ENCODE measurements around the gene PCSK9.

The PCSK9 gene

DNA sequence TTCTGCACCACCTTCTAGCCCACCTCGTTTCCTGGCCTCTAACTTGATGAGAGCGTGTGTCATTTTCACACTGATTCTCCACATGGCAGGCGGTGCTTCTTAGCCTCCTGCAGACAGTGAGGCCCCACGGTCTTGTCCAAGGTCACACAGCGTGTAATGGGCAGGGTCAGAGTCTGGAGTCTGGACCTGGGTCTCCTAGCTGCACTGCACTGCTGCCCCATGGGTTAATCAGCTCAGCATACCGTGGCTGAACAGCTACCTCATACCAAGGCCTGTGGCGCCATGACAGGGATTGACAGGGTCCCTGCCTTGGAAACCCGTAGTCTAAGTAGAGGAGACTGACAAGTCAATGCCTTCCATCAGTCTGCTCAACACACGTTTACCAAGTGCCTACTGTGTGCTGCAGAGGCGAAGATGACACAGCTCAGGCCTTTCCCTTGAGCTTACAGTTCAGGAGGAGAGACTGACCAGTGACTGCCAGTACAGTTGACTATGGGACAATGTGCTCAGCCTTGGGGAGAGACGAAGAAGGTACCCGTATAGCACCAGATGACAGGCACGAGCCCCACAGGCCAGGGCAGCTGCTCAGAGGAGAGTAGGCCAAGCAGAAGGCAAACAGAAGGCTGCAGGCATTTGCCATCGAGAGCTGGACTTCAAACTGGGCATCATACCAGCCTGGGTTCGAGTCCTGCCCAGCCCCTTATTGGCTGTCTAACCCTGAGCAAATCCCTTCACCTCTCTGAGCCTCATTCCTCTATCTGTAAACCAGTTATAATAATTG, 5.5 kb downstream of the PCSK9 start:
- DNase-seq (ENCODE audit: low read depth), result no peak

DNA sequence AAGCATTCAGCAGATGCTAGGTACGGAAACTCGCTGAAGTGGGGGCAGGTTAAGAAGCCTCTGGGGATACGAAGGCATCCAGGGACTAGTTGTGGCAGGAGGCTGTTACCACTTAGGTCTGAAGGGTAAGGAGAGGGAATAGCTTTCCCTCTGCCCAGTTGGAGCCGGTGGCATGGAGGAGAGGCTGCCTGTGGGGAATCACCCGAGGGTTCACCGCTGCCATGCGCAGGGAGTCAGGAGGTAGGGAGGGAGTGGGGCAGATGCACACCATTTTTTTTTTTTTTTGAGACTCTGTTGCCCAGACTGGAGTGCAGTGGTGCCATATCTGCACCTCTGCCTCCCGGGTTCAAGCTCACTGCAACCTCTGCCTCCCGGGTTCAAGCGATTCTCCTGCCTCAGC, 6.1 kb downstream of the PCSK9 start:
- no peak for DNase-seq (ENCODE audit: low read depth)

DNA sequence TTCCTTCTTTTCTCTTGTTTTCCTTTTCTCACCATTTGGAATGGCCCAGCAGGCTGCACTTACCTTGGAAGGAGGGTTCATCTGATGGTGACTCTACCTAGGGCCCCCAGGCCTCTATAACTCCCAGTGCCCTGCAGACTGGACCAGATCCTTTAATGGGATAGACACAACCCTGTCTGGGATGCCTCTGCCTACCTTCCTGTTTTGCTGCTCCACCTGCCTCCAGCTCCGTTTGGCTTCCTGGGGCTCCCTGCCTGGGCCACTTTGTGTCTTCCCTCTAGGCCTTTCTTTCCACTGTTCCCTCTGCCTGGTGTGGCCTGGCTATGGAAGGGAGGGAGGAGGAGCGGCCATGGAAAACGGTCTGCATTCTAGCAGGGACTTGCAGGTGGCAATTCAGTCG, 7.5 kb downstream of the PCSK9 start:
- no peak for DNase-seq (ENCODE audit: low read depth)

DNA sequence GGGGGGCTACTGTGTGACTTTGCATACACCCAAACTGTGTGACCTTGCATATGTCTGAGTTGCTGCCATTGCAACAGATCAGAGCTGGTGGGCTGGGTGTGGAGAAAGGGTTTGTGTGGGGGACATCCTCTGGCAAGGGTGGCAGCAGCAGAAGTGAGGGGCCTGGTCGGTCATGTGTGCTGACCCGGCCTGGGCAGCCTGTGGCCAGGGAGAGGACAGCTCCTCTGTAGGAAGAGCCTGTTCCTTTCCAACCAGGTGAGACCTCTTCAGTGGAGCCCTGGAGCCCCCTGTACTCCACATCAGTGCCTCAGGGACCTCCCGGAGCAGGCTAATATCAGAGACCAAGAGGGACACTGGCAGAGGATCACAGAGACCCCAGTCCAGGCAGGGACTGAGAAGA, 8.3 kb downstream of the PCSK9 start:
- no peak for DNase-seq (ENCODE audit: low read depth)

DNA sequence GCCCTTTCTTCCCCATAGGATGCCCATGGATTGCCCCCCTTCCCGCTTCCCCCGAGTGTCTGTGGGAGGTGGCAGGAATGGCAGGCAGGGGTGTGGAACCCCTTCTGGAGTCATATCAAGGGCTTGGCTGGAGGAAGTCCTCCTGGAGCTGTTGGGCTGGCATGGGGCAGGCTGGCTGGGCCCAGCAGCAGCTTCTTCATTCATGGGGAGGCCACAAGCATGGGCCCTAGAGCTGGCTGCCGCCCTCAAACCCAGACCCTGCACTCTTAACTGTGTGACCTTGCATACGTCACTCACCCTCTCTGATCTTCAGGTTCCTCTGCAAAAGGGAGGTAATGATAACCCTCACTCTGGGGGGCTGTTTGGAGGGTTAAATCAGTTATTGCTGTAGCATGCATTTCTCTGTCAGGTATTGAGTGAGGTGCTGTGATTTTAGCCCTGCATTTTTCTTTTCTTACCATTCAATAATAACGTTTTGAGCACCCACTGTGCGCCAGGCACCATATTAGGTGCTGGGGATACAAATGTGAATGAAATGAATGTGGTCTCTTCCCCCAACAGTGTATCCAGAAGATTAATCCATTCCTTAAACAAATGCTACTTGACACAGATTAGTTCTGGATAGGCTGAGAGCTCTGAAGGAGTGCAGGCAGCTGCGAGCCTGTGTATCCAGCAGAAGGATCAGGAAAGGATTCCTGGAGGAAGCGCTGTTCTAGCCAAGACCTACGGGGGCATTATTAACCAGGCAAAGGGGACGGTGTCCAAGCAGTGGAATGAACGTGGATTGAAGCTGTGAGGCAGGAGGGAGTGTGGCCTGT, 9.3 kb downstream of the PCSK9 start:
- DNase-seq (ENCODE audit: low read depth), result no peak

DNA sequence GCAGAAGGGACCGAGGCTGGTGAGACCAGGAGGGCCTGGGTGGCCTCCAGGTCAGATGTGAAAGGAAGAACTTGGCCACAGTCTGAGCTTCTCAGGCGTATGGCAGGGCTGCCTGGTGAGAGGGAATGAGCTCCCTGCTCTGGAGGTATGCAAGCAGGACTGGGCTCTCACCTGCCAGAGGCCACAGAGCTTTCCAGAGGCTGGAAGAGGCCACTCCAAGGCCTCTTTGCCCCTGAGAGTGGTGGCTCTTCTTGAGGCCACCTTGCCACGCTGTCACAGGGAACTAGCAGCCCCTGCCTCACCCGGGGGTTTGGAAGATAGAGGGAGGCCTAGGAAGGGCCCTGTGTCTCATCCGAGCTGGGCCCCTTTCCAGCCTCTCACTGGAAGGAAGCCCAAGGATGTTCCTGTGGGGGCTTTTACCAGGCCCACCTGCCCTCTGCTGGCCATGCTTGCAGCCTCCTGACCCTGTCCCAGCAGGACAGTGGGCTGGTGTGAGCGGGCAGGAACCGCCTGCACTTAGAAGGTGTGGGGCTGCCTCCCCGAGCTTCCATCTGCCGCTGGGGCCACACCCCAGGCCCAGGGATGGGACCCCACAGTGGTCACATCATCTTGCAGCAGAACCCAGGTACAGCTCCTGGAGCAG, 10.0 kb downstream of the PCSK9 start:
- DNase-seq (ENCODE audit: low read depth), result no peak

DNA sequence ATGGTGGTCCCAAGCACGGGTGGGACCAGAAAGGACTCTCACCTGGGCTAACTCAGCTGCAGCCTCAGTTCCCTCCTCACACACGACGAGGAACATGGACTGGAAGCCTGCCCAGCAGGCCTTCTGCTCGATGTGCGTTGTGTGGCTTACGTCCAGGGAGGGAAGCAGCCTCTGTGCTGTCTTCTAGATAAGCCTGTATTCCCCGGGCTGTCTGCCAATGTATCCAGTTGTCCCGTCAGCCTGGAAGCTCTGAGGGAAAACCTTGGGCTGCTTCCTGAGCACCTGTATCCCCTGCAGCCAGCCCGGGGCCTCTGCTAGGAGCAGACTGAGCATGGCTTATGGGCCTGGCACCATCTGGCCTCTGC, 10.5 kb downstream of the PCSK9 start:
- no peak for DNase-seq (ENCODE audit: low read depth)

DNA sequence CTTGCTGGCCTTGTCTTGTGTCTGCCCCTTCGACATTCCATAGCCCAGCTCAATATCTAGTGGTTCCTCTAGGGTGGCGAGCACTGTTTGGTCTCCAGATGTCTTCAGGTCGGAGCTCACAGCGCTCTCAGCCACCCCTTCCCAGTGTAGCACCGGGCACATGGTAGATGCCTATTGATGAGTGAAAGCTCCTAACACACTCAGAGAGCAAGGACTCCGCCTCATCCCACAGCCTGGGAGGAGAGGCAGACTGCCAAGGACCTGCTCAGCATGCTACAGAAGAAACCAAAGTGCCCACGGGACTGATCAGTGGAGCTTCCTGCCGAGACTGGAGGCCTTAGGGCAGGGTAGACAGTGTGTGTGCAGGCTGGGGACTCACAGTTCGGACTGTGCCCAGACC, 10.9 kb downstream of the PCSK9 start:
- DNase-seq (ENCODE audit: low read depth), result no peak

DNA sequence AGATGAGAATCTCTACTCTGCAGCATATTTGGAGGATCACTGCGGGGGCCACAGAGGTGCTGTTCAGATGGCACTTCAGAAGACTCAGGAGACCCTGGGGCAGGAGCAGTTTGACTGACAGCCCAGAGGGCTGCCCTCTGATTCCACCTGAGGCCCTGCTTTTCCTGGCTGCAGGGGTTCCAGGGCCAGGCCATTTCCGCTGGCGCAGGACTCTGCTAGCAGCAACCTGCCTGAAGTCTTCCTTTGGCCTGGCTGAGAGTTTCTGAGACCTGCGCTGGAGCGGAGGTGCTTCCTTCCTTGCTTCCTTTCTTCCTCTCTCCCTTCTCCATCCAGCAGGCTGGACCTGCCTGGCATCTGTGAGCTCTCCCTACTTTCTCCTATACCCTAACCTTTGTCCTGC, 11.8 kb downstream of the PCSK9 start:
- DNase-seq (ENCODE audit: low read depth), result no peak

DNA sequence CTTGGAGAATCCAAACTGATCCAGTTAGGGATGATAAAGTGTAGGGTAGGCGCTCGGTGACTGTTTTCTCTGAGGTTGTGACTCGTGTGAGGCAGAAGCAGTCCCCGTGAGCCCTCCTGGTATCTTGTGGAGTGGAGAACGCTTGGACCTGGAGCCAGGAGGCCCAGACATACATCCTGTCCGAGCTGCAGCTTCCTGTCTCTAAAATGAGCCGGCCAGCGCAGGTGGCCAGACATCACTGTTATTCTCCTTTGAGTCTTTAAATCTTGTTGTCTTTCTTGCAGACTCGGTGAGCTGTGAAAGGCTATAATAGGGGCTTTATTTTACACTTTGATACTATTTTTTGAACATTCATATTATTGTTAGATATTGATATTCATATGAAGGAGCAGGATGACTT, 12.3 kb downstream of the PCSK9 start:
- DNase-seq (ENCODE audit: low read depth), result no peak

DNA sequence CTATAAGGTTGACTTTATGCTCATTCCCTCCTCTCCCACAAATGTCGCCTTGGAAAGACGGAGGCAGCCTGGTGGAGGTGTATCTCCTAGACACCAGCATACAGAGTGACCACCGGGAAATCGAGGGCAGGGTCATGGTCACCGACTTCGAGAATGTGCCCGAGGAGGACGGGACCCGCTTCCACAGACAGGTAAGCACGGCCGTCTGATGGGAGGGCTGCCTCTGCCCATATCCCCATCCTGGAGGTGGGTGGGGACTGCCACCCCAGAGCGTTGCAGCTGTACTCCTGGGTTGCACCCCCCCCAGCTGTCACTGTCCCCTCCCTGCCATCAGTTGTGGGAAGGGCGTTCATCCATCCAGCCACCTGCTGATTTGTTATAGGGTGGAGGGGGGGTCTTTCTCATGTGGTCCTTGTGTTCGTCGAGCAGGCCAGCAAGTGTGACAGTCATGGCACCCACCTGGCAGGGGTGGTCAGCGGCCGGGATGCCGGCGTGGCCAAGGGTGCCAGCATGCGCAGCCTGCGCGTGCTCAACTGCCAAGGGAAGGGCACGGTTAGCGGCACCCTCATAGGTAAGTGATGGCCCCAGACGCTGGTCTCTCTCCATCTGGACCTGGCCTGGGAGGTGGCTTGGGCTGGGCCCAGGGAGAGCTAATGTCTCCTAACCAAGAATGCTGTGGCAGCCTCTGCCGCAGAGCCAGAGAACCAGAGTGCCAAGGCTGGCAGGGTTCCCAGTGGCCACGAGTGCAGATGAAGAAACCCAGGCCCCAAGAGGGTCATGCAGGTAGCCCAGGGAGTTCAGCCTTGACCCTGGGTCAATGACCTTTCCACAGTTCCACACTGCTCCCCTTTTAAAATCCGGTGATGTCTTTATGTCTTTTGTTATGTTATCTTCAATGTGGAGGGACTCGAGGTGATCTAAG, 13.1 kb downstream of the PCSK9 start:
- no peak for DNase-seq (ENCODE audit: low read depth)

DNA sequence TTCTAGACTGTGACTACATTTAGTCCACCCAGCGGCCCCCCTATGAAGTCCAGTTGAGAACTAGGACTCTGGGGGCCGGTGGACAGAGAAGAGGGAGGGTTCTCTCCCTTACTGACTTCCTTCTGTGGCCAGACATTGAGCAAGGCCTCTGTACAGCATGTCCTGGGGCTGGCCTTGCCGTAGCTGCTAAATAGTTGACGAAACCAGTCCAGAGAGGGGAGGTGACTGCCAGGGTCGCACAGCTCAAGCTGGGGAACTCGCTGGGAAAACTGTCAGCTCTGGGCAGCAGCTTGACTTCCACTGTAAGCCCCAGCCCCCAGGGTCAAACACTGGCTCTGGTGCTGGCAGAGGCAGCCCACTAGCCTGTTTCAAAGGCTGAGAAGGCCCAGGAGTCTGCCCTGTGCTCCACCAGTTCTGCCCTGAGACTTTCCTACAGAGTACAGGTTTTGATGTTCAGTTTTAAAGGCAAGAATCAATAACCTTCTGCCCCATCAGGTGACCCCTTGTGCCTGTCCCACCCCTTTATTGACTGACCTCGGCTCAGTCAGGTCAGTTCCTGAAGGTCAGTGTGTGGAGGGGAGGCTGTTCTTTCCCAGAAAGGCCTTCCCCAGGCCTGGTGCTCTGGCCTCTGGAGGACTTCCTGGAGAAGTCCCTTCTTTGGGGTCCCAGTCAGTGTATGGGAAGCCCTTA, 14.1 kb downstream of the PCSK9 start:
- DNase-seq (ENCODE audit: low read depth), result no peak

DNA sequence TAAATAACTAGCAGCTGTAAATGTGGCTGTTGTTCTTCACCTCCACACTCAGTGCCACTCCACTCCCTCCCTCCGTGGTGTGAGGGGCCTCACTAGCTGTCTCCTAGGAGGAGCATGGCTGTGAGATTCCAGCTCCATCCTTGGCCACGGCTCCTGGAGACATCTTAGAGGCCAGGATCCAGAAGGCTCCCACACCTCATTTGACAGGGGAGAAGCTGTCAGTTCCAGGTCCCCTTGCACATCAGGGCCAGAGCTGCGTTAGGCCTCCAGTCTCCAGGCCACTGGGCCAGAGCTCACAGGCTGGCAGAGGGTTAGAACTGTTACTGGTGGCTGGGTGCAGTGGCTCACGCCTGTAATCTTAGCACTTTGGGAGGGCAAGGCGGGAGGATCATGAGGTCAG, 15.0 kb downstream of the PCSK9 start:
- DNase-seq (ENCODE audit: low read depth), result no peak

DNA sequence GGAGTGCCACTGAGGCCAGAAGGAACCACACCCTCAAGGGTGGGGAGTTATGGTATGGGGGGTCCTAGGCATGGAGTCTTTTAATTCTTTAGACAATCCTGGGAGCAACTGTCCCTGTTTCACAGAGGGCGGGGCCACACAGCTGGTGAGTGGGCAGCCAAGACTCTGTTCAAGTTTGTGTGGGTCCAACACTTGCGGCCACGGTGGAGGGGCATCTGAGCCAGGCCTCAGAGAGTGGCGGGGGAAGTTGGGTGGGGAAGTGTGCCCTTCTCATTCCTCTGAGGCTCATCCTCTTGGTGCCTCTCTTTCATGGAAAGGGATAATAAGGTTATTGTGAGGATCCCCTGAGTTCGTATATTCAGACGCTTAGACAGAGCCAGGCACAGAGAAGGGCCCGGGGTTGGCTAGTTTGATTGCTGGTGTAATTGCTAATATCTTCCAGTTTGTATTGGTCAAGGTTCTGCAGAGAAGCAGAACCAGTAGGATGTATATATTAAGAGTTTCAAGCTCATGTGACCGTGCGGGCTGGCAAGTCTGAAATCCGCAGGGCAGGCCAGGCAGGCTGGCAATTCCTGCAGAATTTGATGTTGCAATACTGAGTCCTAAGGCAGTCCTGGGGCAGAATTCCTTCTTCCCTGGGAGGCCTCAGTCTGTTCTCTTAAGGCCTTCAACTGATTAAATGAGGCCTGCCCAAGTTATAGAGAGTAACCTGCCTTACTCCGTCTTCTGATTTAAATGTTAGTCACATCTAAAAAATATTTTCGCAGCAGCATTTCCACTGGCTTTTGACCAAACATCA, 15.9 kb downstream of the PCSK9 start:
- DNase-seq (ENCODE audit: low read depth), result no peak

DNA sequence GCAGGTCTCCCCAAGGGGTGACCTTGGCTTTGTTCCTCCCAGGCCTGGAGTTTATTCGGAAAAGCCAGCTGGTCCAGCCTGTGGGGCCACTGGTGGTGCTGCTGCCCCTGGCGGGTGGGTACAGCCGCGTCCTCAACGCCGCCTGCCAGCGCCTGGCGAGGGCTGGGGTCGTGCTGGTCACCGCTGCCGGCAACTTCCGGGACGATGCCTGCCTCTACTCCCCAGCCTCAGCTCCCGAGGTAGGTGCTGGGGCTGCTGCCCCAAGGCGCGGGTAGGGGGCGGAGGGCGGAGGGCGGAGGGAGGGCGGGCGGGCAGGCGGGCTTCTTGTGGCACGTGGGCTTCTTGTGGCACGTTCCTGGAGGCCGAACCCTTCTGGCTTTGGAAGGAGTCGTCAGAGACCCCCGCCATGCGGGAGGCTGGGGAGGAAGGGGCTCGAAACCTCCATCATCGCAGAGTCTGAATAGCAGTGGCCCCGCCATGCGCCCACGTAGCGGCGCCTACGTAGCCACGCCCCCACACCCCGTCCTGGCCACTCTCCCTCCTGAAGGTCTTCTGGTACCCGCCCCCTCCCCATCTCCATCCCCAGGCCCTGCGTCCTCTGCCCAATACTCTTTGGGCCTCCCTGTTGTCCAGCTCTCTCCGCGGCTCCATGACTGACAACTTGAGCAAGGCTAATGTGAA, 16.7 kb downstream of the PCSK9 start:
- DNase-seq (ENCODE audit: low read depth), result no peak

DNA sequence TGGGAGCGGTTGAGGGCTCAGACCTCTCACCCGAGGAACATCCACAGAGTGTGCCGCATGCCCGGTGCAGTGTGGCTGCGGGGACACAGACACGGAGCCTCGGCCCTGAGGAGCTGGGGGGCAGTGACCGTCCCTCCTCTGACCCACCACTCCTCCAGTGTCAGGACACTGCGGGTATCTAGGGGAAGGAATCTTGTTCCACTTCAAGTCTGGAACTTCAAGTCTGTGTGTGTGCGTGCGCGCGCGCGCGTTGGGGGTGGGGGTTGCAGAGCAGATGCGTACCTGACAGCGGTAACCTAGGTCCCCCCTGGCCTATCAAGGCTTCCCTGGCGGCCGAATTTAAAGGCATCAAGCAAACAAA, 17.3 kb downstream of the PCSK9 start:
- no peak for DNase-seq (ENCODE audit: low read depth)

DNA sequence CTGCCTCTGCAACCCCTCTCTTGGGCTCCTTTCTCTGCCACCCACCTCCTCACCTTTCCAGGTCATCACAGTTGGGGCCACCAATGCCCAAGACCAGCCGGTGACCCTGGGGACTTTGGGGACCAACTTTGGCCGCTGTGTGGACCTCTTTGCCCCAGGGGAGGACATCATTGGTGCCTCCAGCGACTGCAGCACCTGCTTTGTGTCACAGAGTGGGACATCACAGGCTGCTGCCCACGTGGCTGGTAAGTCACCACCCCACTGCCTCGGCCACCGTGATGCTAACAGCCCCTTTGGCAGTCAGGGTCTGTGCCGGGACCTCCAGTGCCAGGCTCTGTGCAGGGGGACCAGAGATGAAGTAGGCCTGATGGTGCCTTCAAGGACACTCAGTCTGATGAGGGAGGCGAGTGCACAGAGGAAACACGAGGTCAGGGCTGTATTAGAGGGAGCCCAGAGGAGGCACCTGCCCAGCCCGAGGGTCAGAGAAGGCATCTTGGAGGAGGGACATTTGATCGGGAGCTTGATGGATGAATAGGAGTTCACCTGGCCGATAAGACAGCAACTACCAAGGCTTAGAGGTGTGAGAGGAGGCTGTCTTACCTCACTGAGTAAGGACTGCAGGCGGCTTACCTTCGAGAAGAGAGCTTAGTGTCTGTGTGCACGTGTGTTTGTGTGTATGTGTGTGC, 18.1 kb downstream of the PCSK9 start:
- DNase-seq (ENCODE audit: low read depth), result no peak

DNA sequence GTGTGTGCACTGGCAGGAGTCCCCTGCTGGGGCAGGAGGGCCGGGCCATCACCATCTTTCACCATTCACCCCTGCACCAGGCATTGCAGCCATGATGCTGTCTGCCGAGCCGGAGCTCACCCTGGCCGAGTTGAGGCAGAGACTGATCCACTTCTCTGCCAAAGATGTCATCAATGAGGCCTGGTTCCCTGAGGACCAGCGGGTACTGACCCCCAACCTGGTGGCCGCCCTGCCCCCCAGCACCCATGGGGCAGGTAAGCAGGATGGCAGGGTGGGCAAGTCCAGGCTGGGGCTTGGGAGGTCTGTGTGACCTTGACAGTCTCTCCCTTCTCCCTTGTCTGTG, 18.6 kb downstream of the PCSK9 start:
- no peak for DNase-seq (ENCODE audit: low read depth)

DNA sequence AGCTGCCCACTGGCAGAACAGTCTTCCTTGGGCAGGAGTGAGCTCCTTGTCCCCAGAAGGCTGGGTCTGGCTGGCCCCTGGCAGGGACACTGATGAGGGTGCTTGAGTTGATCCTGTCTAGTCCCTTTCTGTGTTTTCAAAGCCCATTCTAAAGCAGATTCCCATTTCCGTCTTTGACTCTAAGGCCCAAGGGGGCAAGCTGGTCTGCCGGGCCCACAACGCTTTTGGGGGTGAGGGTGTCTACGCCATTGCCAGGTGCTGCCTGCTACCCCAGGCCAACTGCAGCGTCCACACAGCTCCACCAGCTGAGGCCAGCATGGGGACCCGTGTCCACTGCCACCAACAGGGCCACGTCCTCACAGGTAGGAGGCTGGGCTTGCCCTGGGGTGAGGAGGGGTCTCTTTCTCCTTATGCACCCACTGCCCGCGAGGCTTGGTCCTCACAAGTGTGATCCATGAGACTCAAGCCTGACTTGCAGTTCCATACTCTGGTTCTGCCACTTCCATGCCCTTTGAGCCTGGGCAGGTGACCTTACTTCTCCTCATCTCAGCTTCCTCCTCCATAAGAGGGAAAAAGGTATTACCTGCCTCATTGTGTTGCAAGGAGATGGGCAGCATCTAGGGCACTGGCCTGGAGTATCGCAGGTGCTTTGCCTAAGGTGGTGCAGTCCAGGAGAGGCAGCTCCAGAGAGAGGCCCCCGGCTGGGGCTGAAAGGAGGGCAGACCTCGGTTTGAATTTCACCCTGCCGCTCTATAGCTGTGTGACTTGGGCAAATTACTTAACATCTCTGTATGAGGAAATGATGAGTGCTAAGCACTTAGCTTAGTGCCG, 20.2 kb downstream of the PCSK9 start:
- no peak for DNase-seq (ENCODE audit: low read depth)
